ENCODE results near the gene HEPACAM. TPM values are rescaled to one million over a fixed set of nuclear protein-coding genes. Genes with fewer than 3 reads are reported as not detected.
A peak's percentile ranks its signal among the peaks of the same experiment; 100 is the strongest.

HEPACAM gene
- total and polyA plus RNA-seq, 8 donors = 0.04 to 0.31 (median 0.07) TPM; not detected in 3

GRCh38 chr11:124896071-124896750 lies 39.6 kb downstream of the HEPACAM start:
- intact Hi-C loops (cut with DNase I) = no loop called here
- Histone ChIP-seq H3K9me3 (no peaks in the 10 kb centered on the region), H3K27ac (peak overlapping the region; percentile 44 to 78), H3K36me3 (no peaks in the 10 kb centered on the region), H3K4me1 (peaks cover 4 to 16% of the 10 kb centered on the region in 2 donors), H3K4me3 (peak overlapping the region; percentile 13 to 44), H3K27me3 (peaks cover 0 to 4% of the 10 kb centered on the region in 2 donors)
- TF ChIP-seq CTCF (IDR thresholded peaks at IDR 0.05) = no peak
- ATAC-seq (no peak), DNase-seq (no peak)

GRCh38 chr11:124895471-124895971 lies 40.3 kb downstream of the HEPACAM start:
- no peak for TF ChIP-seq CTCF (IDR thresholded peaks at IDR 0.05)
- peak overlapping the region in 1 of 2 donors; percentile 43 for H3K27ac ChIP-seq
- intact Hi-C loops (cut with DNase I) = no loop called here

GRCh38 chr11:124894606-124895430 lies 41.0 kb downstream of the HEPACAM start:
- no peak for DNase-seq
- H3K9me3 ChIP-seq = no peaks in the 10 kb centered on the region
- no peak for TF ChIP-seq CTCF (IDR thresholded peaks at IDR 0.05)
- intact Hi-C loops (cut with DNase I) = no loop called here
- H3K36me3 ChIP-seq = no peaks in the 10 kb centered on the region
- ATAC-seq = no peak
- peak overlapping the region in 1 of 2 donors; percentile 43 for H3K27ac ChIP-seq
- no peaks in the 10 kb centered on the region for H3K27me3 ChIP-seq
- H3K4me3 ChIP-seq = peak overlapping the region in 1 of 2 donors; percentile 44
- peaks cover 4 to 16% of the 10 kb centered on the region in 2 donors for H3K4me1 ChIP-seq

More at GRCh38 chr11:124895471-124895971, 40.3 kb downstream of the HEPACAM start:
- peaks cover 4 to 16% of the 10 kb centered on the region in 2 donors for H3K4me1 ChIP-seq
- H3K27me3 ChIP-seq = peaks cover 0 to 4% of the 10 kb centered on the region in 2 donors
- DNase-seq = no peak
- no peak for ATAC-seq
- no peaks in the 10 kb centered on the region for H3K9me3 ChIP-seq
- no peaks in the 10 kb centered on the region for H3K36me3 ChIP-seq
- H3K4me3 ChIP-seq = peak overlapping the region; percentile 13 to 44

- H3K9me3 ChIP-seq = no peaks in the 10 kb centered on the region
- peaks cover 4 to 14% of the 10 kb centered on the region in 2 donors for H3K4me1 ChIP-seq
- H3K27me3 ChIP-seq = no peaks in the 10 kb centered on the region
- H3K27ac ChIP-seq = peak overlapping the region in 1 of 2 donors; percentile 43
- DNase-seq (peak in 1 of 4 donors; percentile 59), ATAC-seq (no peak)
- no peak overlapping the region for H3K4me3 ChIP-seq
- no peak for TF ChIP-seq CTCF (IDR thresholded peaks at IDR 0.05)
- no peaks in the 10 kb centered on the region for H3K36me3 ChIP-seq
- intact Hi-C loops (cut with DNase I) = no loop called here
Measured at GRCh38 chr11:124893781-124894401, 42.0 kb downstream of the HEPACAM start.
